ENCODE data around the gene HDDC2. TPM values are rescaled to one million over a fixed set of nuclear protein-coding genes. Genes with fewer than 3 reads are reported as not detected.

Gene HDDC2, protein sequence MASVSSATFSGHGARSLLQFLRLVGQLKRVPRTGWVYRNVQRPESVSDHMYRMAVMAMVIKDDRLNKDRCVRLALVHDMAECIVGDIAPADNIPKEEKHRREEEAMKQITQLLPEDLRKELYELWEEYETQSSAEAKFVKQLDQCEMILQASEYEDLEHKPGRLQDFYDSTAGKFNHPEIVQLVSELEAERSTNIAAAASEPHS
- total RNA-seq: 100 to 1,000 TPM in 6 of 9 donors, 10 to 100 TPM in 3; 94.2 to 166 (median 116) TPM
- 100 to 1,000 TPM; 129 to 141 (median 139) TPM for polyA plus RNA-seq
- long read RNA-seq, donor 1, transcript HDDC2-202 (6 exons, 918 nt): minor isoform, 24 of 70 reads
- long read RNA-seq, donor 1, transcript HDDC2-201 (5 exons, 1,350 nt): major isoform, 29 of 70 reads
- long read RNA-seq, donor 1, transcript HDDC2-208 (1 exons, 3,529 nt): minor isoform, 9 of 70 reads
- long read RNA-seq, donor 1, partial matches to known transcripts: 6 of 70 reads
- long read RNA-seq, donor 1, other reads (novel, unspliced or antisense): 0 of 70 reads
- long read RNA-seq, donor 2, transcript HDDC2-208 (1 exons, 3,529 nt): minor isoform, 7 of 41 reads
- long read RNA-seq, donor 2, transcript HDDC2-202 (6 exons, 918 nt): minor isoform, 7 of 41 reads
- long read RNA-seq, donor 2, transcript HDDC2-201 (5 exons, 1,350 nt): major isoform, 20 of 41 reads
- long read RNA-seq, donor 2, partial matches to known transcripts: 0 of 41 reads
- long read RNA-seq, donor 2, other reads (novel, unspliced or antisense): 5 of 41 reads
- long read RNA-seq, donor 3, transcript HDDC2-208 (1 exons, 3,529 nt): minor isoform, 7 of 38 reads
- long read RNA-seq, donor 3, transcript HDDC2-202 (6 exons, 918 nt): minor isoform, 13 of 38 reads
- long read RNA-seq, donor 3, transcript HDDC2-201 (5 exons, 1,350 nt): major isoform, 18 of 38 reads
- long read RNA-seq, donor 3, partial matches to known transcripts: 0 of 38 reads
- long read RNA-seq, donor 3, other reads (novel, unspliced or antisense): 0 of 38 reads
- long read RNA-seq, donor 4, transcript HDDC2-202 (6 exons, 918 nt): major isoform, 50 of 120 reads
- long read RNA-seq, donor 4, transcript HDDC2-201 (5 exons, 1,350 nt): minor isoform, 40 of 120 reads
- long read RNA-seq, donor 4, partial matches to known transcripts: 1 of 120 reads
- long read RNA-seq, donor 4, other reads (novel, unspliced or antisense): 28 of 120 reads
- long read RNA-seq, donor 5, transcript HDDC2-202 (6 exons, 918 nt): major isoform, 50 of 132 reads
- long read RNA-seq, donor 5, transcript HDDC2-201 (5 exons, 1,350 nt): minor isoform, 39 of 132 reads
- long read RNA-seq, donor 5, partial matches to known transcripts: 6 of 132 reads
- long read RNA-seq, donor 5, other reads (novel, unspliced or antisense): 35 of 132 reads
- long read RNA-seq, donor 6, transcript HDDC2-201 (5 exons, 1,350 nt): minor isoform, 21 of 69 reads
- long read RNA-seq, donor 6, transcript HDDC2-202 (6 exons, 918 nt): major isoform, 23 of 69 reads
- long read RNA-seq, donor 6, partial matches to known transcripts: 4 of 69 reads
- long read RNA-seq, donor 6, other reads (novel, unspliced or antisense): 21 of 69 reads
- long read RNA-seq, donor 7, transcript HDDC2-202 (6 exons, 918 nt): minor isoform, 6 of 30 reads
- long read RNA-seq, donor 7, transcript HDDC2-208 (1 exons, 3,529 nt): minor isoform, 7 of 30 reads
- long read RNA-seq, donor 7, transcript HDDC2-201 (5 exons, 1,350 nt): major isoform, 17 of 30 reads
- long read RNA-seq, donor 7, partial matches to known transcripts: 0 of 30 reads
- long read RNA-seq, donor 7, other reads (novel, unspliced or antisense): 0 of 30 reads
- long read RNA-seq, donor 8, transcript HDDC2-202 (6 exons, 918 nt): minor isoform, 10 of 36 reads
- long read RNA-seq, donor 8, transcript HDDC2-201 (5 exons, 1,350 nt): major isoform, 21 of 36 reads
- long read RNA-seq, donor 8, partial matches to known transcripts: 0 of 36 reads
- long read RNA-seq, donor 8, other reads (novel, unspliced or antisense): 0 of 36 reads
- long read RNA-seq, donor 9, transcript HDDC2-202 (6 exons, 918 nt): minor isoform, 15 of 50 reads
- long read RNA-seq, donor 9, transcript HDDC2-201 (5 exons, 1,350 nt): major isoform, 19 of 50 reads
- long read RNA-seq, donor 9, transcript HDDC2-208 (1 exons, 3,529 nt): minor isoform, 13 of 50 reads
- long read RNA-seq, donor 9, partial matches to known transcripts: 0 of 50 reads
- long read RNA-seq, donor 9, other reads (novel, unspliced or antisense): 0 of 50 reads
- long read RNA-seq, donor 10, transcript HDDC2-201 (5 exons, 1,350 nt): major isoform, 13 of 25 reads
- long read RNA-seq, donor 10, transcript HDDC2-208 (1 exons, 3,529 nt): minor isoform, 5 of 25 reads
- long read RNA-seq, donor 10, transcript HDDC2-202 (6 exons, 918 nt): minor isoform, 7 of 25 reads
- long read RNA-seq, donor 10, partial matches to known transcripts: 0 of 25 reads
- long read RNA-seq, donor 10, other reads (novel, unspliced or antisense): 0 of 25 reads

DNA sequence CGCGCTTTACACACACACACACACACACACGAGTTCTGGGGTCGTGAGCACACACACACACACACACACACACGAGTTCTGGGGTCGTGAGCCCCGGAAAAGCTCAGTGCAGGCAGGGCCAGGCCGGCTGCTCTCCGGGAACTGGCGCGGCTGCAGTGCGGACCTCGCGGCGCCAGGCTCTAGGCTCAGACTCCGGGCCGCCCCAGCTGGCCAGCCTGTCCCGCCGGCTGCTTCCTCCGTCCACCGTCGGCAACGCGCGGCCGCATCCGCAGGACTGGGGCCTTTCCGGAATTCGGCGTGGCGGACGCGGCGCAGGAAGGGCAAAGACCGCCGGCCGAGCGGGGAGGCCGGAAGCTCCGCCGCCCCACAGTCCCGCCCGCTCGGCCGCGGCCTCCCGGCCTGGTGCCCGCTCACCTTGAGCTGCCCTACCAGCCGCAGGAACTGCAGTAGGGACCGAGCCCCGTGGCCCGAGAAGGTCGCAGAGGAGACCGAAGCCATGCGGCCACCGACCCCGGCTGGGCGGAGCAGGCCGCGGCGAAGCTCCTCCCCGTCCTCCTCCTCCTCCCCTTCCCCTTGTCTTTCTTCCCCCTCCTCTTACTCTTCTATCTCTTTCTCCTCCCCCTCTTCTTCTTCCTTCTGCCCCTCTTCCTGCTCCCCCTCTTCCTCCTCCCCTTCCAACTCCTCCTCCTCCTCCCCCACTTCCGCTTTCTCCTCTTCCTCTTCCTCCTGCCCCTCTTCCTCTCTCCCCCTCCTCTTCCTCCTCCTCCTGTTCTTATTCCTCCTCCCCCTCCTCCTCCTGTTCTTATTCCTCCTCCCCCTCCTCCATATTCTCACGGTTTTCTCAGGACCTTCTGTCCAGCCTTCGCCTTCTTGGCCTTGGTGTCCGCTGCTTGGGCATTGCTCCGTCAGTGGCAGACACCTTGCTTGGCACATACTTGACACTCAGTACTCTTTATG lies at the start of gene HDDC2:
Gene HDDC2 (minus strand): TSS at position 533 of the 957 bp plus-strand sequence. CDS start 35 bp downstream, at position 498.
- Histone ChIP-seq H3K27ac (peak within 1 kb of the TSS; percentile 43 to 94 (median 89)), H3K4me3 (peak within 1 kb of the TSS; percentile 34 to 81 (median 58)), H3K9me3 (replicated peaks in 1 of 3) (no peaks in the 10 kb centered on the region), H3K27me3 (no peaks in the 10 kb centered on the region), H3K36me3 (replicated peaks in 1 of 2) (peaks cover 0 to 21% of the 10 kb centered on the region in 2 donors), H3K4me1 (replicated peaks in 1 of 2) (peaks cover 25 to 34% of the 10 kb centered on the region in 2 donors)
- TF ChIP-seq POLR2A (IDR thresholded peaks at IDR 0.05): peak; percentile 46 to 80
- TF ChIP-seq, protein P1, sequence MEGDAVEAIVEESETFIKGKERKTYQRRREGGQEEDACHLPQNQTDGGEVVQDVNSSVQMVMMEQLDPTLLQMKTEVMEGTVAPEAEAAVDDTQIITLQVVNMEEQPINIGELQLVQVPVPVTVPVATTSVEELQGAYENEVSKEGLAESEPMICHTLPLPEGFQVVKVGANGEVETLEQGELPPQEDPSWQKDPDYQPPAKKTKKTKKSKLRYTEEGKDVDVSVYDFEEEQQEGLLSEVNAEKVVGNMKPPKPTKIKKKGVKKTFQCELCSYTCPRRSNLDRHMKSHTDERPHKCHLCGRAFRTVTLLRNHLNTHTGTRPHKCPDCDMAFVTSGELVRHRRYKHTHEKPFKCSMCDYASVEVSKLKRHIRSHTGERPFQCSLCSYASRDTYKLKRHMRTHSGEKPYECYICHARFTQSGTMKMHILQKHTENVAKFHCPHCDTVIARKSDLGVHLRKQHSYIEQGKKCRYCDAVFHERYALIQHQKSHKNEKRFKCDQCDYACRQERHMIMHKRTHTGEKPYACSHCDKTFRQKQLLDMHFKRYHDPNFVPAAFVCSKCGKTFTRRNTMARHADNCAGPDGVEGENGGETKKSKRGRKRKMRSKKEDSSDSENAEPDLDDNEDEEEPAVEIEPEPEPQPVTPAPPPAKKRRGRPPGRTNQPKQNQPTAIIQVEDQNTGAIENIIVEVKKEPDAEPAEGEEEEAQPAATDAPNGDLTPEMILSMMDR (IDR thresholded peaks at IDR 0.05): peak in 1 of 6 experiments; percentile 25
- 2 to 9% (median 4%) methylated on average over 14 to 67 of the region's 67 CpGs for WGBS, 4 donors
- peak; percentile 75 to 82 (median 78) for DNase-seq
- intact Hi-C loops (cut with DNase I): loop anchor here (5.0 to 10.0 kb wide), 2 partner anchors 104 to 157 kb away; no protein-coding TSS in a partner anchor

DNA sequence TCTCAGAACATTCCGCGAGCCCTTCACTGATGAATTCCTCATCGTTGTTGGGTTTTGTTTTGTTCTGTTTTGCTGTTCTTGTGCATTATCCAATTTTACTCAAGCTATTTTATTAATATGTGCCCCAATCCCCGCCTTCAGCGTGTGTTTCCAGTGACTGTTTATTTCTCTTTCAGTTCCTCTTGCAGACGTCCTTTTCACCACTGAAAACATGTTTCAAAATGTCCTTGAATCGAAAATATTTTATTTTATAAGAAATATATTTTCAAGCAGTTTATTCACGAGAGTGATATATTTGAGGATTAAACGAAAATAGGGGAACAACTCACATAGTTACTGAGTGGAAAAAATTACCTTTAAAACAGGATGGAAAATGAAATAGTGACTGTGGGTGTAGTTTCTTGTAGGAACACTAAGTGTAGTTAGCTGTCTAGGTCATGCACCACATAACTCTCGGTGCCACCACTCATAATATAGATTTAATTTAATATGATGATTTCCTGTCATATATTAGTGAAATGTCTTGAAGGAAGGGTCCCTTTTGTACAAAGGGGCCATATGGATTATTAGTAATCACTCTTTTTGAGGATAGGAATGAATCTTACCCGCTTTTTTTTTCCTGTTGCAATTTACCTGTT lies 45.3 kb upstream of the HDDC2 start:
- no peaks in the 10 kb centered on the region for H3K4me1 ChIP-seq (replicated peaks in 1 of 2)
- no peaks in the 10 kb centered on the region for H3K36me3 ChIP-seq (replicated peaks in 1 of 2)
- no peaks in the 10 kb centered on the region for H3K9me3 ChIP-seq (replicated peaks in 1 of 3)
- WGBS, 4 donors: 65 to 77% (median 71%) methylated on average over 11 of the region's 11 CpGs
- intact Hi-C loops (cut with DNase I): no loop called here
- H3K27me3 ChIP-seq: no peaks in the 10 kb centered on the region
- peak overlapping the region in 1 of 4 donors; percentile 25 for H3K4me3 ChIP-seq
- TF ChIP-seq POLR2A (IDR thresholded peaks at IDR 0.05): no peak
- no peak for DNase-seq
- peak overlapping the region in 1 of 5 donors; percentile 32 for H3K27ac ChIP-seq

All from adrenal gland (tissue), 19 donors.